Activated T-cell treated with anti-CD3 and anti-CD28 coated beads, Interleukin-2, amount 50 U/mL, for 1 hour (primary cell): Measurements from ENCODE around the gene FAF1.
"Not testable (repeated sequence)": the region's sequence is repeated elsewhere in the genome, so short reads cannot be mapped to it uniquely, and the experiment has no call there.

Experiments
- DNase-seq: peaks from one replicate; pipeline ENCODE4 v3.0.0-alpha.2; 2020

The FAF1 gene

GRCh38 chr1:50952566-50952965, 7.5 kb downstream of the FAF1 start:
- not testable (repeated sequence) for DNase-seq

GRCh38 chr1:50950396-50950795, 9.7 kb downstream of the FAF1 start:
- DNase-seq: no peak

GRCh38 chr1:50949286-50949982, 10.6 kb downstream of the FAF1 start:
- DNase-seq: no peak

- no peak for DNase-seq
Measured at GRCh38 chr1:50942334-50942733, 17.7 kb downstream of the FAF1 start.

GRCh38 chr1:50940291-50940690, 19.8 kb downstream of the FAF1 start:
- DNase-seq: no peak

- no peak for DNase-seq
Measured at GRCh38 chr1:50936321-50936720, 23.7 kb downstream of the FAF1 start.

GRCh38 chr1:50935276-50935675, 24.8 kb downstream of the FAF1 start:
- DNase-seq: not testable (repeated sequence)

GRCh38 chr1:50934838-50935237, 25.2 kb downstream of the FAF1 start:
- DNase-seq: no peak

GRCh38 chr1:50933770-50934169, 26.3 kb downstream of the FAF1 start:
- not testable (repeated sequence) for DNase-seq

- not testable (repeated sequence) for DNase-seq
Measured at GRCh38 chr1:50932043-50932442, 28.0 kb downstream of the FAF1 start.

GRCh38 chr1:50930965-50931737, 28.9 kb downstream of the FAF1 start:
- no peak for DNase-seq

- no peak for DNase-seq
Measured at GRCh38 chr1:50930193-50930592, 29.9 kb downstream of the FAF1 start.

- no peak for DNase-seq
Measured at GRCh38 chr1:50929376-50929958, 30.6 kb downstream of the FAF1 start.

GRCh38 chr1:50923564-50923963, 36.5 kb downstream of the FAF1 start:
- DNase-seq: no peak

GRCh38 chr1:50921029-50921428, 39.0 kb downstream of the FAF1 start:
- no peak for DNase-seq

- no peak for DNase-seq
Measured at GRCh38 chr1:50920409-50920808, 39.7 kb downstream of the FAF1 start.

- DNase-seq: no peak
Measured at GRCh38 chr1:50917138-50918137, 42.6 kb downstream of the FAF1 start.

GRCh38 chr1:50915621-50916020, 44.4 kb downstream of the FAF1 start:
- DNase-seq: no peak

GRCh38 chr1:50913954-50914353, 46.1 kb downstream of the FAF1 start:
- no peak for DNase-seq

- not testable (repeated sequence) for DNase-seq
Measured at GRCh38 chr1:50910356-50910755, 49.7 kb downstream of the FAF1 start.

GRCh38 chr1:50907610-50908009, 52.5 kb downstream of the FAF1 start:
- not testable (repeated sequence) for DNase-seq

- not testable (repeated sequence) for DNase-seq
Measured at GRCh38 chr1:50906050-50906449, 54.0 kb downstream of the FAF1 start.

GRCh38 chr1:50902419-50902818, 57.6 kb downstream of the FAF1 start:
- no peak for DNase-seq
